NOMO-1 treated with DMSO at 0.1 percent for 48 hours (cell line): ENCODE results near the gene KCTD5.

ENCODE experiments used
- DNase-seq: peaks from one replicate; lab custom pipeline; 2025; ENCODE audit not compliant: unreplicated experiment; lab: John Stamatoyannopoulos, UW

KCTD5 gene

DNA sequence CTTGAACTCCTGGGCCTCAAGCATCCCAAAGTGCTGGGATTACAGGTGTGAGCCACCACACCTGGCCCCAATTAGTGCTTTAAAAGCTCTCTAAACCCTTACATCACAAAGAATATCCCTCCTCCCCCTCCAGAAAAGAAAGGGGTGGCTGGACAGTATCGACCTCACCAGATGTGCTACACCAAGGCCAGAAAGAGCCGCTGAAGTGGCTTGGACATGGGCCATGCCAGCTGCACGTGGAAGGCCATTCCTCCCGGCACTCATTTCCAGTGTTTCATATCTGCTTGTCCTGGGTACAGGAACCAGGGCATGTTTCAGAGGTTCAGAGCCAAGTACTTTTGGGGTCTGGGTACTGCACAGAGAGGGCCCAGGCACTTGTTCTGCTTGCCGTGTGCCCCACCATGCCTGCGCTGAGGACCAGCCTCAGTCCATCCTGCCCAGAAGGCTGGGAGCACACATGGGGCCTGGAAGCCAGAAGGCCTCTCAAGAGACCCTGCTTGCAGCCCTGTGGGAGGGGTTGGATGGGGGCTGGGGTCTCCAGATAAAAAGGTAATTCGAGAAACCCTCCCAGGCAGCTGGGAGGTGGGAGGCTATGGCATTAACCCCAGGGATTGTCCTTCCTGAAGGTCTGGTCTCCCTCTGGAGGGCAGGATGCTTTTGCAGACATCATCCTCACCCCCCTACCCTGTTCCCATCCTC is 66.6 kb downstream of the KCTD5 start:
- no peak for DNase-seq

DNA sequence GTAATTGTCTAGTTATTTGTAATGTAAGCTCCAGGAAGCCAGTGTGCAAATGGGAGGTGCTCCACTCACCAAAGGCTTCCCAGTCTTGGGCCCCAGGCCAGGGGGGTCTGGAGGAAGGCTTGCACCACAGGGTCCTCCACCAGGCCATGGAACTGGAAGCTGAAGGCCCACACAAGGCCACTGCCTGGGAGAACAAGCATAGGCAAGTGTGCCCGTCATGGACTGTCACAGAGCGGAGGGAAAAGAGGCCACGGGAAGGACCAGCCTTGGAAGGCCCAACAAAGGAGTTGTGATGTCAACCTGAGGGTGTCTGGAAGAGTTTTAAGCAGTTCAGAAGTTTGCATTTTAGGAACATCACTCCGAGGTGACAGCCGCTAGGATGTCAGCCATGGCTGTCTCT is 67.2 kb downstream of the KCTD5 start:
- DNase-seq = no peak

DNA sequence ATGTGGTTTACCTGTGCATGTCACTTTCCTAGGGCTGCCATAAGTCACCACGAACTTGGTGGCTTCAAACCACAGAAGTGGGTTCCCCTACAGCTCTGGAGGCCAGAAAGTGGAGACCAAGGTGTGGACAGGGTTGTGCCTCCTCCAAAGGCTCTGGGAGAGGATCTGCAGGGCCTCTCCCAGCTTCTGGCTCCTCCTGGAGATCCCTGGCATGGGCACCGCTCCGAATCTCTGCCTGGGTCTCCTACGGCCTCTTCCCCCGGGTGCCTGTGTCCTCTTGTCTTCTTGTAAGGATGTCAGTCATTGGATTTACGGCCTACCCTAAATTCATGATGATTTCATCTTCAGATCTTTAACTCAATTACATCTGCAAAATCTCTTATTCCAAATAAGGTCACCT is 67.6 kb downstream of the KCTD5 start:
- DNase-seq = no peak

DNA sequence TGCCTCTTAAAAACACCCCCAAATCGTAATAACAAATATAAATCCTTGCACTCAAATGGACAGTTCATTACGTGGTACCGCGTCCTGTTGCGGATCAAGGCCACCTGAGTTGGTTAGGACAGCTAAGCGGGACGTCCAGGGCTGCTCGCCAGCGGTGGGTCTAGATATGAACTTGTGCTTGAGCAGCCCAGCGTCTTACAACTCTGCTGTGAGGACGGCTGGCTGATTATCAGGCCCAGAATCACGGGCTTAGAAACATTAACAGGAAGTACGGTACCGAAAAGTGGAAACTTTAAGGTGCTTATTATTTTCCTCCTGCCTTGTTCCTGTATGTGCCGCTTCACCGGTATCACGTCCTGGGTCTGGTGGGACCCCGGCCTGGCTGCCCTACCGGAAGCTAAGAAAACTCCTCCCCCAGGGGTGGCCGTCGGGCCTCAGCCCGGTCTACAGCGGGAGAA is 69.3 kb downstream of the KCTD5 start:
- no peak for DNase-seq

DNA sequence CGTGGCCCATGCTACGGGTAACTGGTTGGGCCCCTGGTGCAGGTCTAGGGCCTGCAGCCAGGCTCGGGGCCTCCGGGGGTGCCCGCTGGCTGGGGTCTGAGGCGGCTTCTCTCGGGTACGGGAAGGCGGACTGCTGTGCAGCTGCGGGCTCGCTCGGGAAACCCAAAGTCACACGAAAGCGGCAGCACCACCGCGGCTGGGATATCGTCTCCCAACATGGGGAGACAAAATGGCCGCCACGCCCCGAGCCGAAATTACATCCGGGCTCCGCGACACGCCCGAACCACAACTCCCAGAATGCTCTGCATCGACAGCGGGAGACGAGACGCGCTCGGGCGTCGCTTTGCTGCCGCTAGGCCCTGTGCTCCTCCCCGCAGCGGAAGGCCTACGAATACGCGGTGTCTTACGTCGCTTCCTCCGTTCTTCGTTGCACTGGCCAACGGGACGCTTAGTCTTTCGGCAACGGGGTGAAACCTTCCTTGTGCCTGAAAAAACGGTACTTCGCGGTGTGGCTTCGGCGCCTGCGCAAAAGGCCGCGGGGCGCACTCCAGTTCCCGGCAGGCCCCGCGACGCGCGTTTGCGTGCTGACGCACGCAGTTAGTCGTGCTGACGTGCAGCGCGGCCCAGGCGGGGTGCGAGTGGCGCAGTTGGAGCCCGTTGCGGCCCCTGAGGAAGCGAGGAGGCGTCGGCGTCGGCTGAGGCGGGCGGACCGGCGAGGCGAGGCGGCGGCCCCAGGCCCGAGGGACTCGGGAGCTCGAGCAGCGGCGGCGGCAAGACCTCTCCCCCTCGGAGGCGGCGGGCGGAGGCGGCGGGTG is 69.9 kb downstream of the KCTD5 start, which contains the start of gene SRRM2:
Gene SRRM2, plus strand, starts transcription at position 604 of the 815 bp plus-strand sequence. CDS start 3,727 bp downstream, outside the sequence.
- peak; percentile 96 for DNase-seq

DNA sequence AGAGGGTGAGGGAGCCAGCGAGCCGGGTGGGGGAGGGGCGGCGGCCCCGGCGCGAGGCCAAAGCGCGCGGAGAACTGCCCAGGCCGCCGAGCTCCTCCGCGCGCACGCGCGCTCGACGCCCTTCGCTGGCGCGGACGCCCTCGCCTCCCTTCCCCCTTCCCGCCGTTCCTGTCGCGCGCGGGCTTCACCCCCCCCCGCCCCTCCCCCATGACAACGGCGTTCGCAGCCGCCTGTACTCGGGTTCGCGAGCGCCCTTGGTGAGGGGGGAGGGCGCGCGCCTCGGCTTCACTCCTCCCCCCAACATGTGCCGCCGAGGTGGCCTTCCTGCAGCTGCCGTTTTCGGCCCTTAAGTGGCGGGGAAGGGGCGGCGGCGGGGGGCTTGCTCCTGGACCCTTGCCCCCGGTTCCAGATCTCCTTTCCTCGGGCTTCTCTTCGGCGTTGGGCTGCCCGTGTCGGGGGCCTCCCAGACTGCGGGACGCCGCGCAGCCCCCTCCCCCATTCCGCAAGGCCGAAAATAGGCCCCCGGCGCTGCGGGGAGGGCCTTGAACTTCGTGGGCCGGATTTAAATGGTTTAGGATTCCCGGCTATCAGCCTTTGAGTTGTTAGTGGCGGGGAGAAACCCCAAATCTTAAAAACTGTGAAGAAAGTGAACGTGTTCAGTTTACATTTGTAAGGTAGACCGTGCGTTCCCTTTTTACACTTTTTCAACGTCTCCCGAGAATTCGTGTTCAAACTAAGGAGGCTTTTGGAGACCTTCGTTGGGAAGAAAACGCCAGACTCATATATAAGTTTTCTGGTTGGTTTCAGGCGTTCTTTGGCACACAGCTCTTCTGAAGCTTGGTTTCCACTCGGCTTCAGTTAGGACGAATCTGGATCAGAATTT is 70.8 kb downstream of the KCTD5 start:
- peak; percentile 62 for DNase-seq

DNA sequence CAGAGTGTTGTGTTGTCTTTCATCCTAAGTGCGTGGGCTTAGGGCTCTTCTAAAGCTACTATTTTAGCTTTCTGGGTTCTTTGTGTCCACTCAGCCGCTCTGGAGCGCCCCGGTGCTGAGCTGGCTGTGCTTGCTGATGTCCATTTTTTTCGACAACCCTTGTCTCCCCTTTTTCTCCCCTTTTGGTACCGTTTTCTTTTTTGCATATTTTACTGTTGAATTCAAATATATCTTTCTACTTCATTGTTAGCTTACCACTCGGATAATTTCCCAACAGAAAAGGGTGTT is 71.4 kb downstream of the KCTD5 start:
- DNase-seq = no peak

DNA sequence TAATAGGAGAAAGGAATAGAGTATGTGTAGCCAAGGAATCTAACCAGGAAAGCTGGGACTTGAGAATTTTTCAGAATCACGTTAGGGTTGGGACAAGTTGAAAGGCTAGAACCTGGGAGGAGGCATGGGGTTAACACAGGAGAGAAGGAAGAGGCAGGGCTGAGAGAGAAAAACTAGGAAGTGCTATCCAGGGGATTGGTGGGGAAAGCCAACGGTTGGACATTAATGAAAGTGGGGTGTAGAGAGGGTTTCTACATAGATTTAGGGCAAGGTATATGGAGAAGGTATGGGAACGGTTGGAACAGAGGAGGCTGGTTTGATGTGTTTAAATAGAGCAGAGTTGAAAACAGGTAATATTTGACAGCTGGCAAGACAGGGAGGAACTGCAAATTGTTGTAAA is 72.8 kb downstream of the KCTD5 start:
- DNase-seq = no peak

DNA sequence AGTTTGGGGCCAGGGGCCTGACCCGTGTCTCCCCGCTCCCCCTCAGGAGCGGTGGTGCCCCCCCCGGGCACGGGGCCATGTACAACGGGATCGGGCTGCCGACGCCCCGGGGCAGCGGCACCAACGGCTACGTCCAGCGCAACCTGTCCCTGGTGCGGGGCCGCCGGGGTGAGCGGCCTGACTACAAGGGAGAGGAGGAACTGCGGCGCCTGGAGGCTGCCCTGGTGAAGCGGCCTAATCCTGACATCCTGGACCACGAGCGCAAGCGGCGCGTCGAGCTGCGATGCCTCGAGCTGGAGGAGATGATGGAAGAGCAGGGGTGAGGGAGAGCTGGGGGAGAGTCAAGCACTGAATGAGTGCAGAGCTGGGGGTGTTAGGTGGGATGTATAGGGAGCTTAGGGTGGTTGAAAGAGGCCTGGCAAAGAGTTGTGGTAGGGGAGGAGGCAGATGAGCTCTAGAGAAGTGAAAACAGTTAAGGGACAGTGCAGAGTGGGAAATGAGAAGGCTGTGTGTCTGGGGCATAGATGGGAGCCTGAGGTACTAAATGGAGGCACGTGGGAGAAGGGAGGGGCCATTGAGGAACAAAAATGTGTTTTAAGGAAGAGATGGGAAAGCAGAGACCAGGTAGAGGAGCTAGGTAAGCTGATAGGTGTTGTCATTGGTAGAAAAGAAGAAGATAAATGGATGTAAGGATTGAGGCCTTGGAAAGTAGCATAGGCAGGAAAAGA is 74.1 kb downstream of the KCTD5 start:
- DNase-seq = no peak

DNA sequence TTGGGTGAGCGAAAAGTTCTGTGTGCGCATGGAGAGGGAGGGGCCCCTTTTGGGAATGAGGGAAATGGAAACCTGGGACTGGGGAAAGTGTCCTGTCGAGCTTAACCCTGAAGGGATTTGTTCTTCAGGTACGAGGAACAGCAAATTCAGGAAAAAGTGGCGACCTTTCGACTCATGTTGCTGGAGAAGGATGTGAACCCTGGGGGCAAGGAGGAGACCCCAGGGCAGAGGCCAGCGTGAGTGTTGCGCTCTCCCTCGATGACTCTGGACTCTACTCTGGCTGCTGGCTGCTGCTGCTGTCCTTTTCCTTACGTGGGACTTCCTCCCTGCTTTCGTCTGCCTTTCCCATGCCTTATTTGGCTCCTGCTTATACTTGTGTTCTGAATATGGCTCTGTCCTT is 75.0 kb downstream of the KCTD5 start:
- no peak for DNase-seq
